GM19467 (cell line): Measurements from ENCODE around the gene DNAH7.

Source experiments
- ATAC-seq: cut with Tn5 transposase; IDR thresholded peaks from one replicate; pipeline ENCODE4 v1.9.1; 2021; ENCODE audit warnings: mild to moderate bottlenecking, moderate library complexity; ENCODE audit not compliant: unreplicated experiment

The DNAH7 gene

DNA sequence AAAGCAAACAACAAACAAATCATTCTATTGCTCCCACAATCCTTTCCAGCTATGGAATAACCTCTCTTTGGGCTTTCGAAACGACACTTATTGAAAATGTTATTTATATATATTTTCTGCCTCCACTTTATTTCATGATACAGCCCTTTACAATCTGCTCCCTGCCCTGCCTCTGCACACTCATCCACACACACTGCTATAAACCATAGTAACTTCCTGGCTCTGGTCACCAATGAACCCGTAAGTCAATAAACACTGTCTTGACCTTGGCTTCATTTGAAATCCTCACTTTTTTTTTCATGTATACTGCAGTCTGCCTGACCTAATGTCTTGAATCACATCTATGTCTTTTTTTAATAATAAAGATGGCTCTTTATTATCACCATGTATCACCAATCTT, 250.1 kb downstream of the DNAH7 start:
- ATAC-seq: no peak

DNA sequence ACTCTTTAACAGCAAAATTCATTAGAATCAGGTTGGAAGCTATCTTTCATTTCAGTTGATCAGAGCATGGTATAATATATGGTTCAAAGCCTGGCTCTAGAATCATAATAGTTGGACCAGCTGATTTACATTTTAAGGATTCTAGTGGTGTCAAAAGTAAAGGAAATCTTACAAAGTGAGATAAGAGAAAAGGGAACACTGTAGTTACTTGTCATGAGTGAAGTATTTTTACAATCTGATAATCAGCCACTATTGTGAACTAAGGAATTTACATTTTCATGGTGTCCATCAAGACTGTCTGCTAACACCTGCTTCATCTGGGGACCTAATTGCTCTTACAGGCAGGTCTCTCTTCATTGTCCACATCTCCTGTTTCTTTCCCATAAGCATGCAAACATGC, 250.5 kb downstream of the DNAH7 start:
- no peak for ATAC-seq

DNA sequence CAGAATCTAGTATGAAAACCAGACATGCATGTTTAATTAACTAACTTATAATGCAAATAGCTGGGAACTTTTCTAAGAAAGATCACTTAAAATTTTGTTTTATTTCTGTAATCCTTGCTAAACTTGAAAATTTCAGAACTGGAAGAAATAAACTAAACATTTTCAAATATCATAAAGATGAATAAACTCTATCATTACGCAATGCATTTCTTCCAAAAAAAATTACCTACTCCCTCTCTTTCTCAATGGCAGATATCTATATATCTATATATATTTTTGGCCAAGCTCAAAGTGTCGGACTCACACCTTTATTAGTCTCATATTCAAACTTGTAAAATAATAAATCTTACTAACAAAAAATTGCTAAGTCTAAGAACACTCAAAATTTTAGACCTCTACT, 253.6 kb downstream of the DNAH7 start:
- ATAC-seq: no peak

DNA sequence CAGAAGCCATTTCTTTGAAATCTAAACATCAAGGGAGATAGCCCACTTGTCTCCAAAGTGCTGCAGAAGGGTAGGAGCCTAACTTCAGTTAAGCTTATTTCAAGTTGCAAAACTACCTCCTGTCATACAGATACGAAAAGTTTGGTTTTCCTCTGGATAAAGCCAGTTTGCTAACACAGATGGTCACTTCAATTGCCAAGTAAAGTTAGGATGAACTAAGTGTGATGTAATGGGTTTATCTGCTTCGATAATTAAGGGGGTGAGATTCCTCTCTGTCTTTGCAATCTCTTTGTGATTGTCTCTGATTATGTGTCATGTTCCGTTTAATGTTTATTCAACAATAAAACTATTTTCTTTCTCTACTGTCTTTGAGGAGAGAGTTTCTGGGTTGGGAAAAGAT, 255.2 kb downstream of the DNAH7 start:
- ATAC-seq: no peak

DNA sequence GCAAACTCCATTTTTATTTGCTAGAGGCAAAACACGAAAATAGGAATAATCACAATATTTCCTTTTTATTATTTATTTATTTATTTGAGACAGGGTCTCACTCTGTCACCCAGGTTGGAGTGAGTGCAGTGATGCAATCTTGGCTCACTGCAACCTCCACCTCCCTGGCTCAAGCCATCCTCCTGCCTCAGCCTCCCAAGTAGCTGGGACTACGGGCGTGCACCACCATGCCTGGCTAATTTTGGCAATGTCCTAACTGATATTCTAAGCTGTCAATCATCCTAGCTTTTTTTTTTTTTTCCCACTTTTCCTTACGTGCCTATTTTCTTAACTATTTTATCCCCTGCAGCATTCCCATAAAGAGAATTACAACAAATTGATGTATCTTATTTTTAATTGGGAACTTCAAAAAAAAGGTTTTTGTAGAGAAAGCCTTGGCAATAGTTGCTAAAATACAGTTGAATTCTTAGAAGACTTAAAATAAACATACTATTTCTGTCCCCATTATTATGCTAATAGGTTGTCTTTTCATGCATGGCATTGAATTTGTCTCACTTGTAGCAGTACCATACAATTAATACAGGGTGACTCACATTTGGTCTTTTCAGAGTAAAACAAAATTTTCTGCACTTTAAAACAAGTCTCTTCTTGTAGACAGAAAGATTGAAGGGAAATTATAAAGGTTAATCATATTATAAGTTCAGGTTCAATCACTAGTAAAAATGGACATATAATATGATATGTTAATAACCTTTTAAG, 258.1 kb downstream of the DNAH7 start:
- ATAC-seq: no peak

DNA sequence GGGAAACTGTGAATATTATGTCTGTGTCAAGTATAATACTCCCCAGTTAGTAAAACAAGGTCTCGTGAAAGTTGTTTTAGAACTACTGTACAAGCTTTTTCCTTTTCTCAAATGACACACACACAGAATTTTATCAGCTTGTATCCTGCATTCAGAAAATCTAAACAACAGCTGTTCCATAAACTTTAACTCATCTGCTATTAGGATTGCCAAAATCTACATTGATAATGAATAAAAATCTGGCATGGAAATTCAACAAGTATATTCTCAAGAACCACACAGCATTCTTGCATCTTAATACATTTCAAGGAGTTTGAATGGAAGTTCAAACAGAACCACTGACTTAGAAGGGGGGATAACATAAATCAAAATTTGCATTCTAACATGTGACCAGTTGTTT, 260.4 kb downstream of the DNAH7 start:
- ATAC-seq: no peak

DNA sequence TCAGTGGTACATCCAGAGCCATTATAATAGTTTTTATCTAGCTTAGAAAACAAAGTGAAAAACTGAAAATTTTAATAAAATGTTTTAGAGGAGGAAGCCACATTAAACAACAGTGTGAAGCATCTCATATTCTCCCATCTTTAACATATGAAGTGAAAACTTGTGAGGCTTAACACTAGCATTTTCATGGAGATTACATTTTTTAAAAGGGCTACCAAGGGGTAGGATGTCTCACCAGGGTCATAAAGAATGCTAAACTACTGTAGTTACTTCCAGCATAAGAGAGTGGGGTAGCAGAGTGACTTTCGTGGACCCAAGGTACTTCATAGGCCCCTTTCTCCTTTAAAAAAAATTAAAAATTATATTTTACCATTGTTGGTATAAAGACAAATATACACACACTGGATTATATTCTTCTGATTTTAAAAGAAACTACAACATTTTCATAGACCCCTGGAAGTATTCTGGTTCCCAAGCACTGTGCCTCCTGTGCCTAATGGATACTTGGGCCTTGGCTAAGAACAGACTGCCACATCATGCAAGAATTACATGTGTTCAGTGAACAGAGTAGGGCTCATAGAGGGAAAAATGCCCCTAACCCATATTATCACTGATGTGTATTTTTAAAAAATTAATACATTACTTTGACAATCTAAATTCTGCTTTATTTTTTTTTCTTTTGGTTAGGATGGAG, 263.2 kb downstream of the DNAH7 start:
- no peak for ATAC-seq

DNA sequence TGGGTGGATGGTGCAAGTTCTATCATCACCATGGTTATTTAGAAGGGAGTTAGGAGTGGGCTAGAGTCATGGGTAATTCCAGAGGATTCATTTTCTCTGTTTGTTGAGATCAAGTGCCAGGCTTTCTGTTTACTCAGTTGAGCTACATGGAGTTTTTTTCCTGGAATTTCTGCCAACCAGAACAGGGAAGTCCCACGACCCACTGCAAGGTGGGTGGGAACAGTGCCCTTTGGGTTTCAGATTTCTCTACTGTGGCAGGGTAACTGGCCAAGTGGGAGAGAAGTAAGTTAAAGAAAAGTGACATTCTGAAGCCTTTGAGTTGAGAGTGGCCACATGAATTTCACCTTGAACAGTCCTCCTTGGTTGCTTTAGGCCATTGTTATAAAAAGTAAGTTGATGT, 272.8 kb downstream of the DNAH7 start:
- no peak for ATAC-seq

DNA sequence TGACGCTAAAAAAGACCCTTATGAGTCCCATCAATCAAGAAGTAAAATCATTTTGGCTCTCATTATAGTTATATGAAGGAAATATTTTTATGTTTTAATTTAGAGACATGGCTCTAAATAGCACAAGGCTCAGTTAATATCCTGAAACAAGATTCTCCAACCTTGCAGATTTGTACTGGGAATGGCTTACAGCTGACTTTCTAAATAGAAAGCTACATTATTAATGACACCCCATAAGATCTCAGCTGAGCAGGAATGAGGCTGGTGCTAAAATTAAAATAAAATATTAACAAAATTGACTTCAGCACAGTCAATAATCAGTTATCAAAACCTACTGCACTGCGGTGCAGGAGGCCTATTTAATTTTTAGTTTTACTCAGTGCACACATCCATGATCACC, 274.8 kb downstream of the DNAH7 start:
- ATAC-seq: no peak

DNA sequence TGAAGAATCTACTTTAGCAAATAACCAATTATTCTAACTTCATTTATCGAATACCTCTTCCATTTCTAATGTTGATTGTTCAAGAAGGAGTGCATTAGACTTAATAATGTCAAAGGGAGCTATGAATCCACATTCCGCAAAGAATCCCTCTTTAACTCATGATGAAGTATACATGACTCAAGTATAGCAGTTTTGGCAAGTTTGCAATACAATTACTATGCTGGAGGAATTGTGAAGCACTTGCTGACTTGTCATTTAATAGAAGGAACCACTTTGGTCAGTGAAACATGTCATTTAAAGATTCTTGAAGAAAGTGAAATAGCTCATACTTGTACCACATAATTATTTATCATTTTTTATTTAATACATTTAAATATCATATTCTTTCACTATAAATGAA, 286.5 kb downstream of the DNAH7 start:
- ATAC-seq: no peak

DNA sequence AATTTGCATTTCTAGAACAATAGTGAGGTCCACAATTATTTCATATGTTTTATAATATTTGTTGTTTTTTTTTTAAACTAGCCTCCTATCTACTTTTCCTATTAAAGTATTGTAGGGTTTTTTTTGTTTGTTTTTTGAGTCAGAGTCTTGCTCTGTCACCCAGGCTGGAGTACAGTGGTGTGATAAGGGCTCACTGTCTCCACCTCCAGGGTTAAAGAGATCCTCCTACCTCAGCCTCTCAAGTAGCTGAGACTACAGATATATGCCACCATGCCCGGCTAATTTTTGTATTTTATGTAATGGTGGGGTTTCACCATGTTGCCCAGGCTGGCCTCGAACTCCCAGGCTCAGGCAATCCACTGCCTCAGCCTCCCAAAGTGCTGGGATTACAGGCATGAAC, 289.1 kb downstream of the DNAH7 start:
- no peak for ATAC-seq

DNA sequence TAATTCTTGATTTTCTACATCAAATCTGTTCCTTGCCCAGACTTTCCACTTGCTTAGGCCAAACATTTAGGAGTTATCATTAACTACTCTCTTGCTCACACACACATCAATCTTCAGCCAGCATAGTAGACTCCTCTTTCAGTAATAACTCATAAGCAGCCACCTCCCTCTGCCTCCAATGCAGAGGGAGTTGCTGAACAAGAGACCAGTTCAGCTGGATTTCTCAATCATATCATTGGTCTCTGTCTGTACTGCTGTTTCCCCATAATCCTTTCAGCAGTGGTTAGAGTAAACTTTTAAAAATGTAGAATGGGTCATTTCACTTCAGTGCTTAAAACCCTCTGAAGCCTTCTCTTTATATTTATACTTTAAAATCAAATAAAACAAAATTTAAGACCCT, 298.7 kb downstream of the DNAH7 start:
- no peak for ATAC-seq

DNA sequence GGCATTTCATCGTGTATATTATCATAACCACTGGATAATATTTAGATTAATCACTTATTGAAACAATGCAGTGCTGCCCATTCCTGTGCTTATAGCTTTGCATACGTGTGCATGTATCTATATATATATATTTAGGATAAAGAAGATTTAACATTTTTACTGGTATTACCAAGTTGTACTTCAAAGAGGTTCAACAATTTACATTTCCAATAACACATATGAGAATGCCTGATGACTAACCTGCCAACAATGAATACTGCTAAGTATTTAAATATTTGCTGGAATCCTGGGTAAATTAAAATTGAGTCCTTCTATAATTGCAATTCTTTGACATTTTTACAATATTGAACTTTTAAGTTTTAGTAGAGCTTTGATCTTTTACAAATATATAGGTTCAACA, 300.2 kb downstream of the DNAH7 start:
- ATAC-seq: no peak

DNA sequence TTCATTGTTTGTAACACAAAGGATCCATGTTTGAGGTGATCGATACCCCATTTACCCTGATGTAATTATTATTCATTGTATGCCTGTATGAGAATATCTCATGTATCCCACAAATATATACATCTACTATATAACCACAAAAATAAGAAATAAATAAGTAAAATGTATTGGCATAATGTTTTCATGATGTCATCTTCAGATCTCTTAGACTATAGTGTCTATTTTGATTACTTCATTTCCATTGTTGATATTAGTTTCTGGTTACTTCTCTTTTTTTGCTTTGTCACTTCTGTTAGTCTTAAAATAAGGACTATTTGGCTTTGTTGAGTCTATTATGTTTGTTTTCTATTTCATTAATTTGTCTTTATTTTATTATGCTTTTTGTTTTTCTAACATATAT, 301.9 kb downstream of the DNAH7 start:
- no peak for ATAC-seq

DNA sequence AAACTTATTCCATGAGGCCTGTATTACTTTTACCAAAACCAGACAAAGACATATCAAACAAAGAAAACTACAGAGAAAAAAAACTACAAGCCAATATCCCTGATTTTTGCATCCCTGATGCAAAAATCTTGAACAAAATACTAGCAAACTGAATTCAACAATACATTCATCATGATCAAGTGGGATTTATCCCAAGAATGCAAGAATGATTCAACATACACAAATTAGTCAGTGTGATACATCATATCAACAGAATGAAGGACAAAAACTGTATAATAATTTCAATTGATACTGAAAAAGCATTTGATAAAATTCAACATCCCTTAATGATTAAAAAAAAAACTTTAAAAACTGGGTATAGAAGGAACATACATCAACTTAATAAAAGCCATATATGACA, 304.8 kb downstream of the DNAH7 start:
- no peak for ATAC-seq

DNA sequence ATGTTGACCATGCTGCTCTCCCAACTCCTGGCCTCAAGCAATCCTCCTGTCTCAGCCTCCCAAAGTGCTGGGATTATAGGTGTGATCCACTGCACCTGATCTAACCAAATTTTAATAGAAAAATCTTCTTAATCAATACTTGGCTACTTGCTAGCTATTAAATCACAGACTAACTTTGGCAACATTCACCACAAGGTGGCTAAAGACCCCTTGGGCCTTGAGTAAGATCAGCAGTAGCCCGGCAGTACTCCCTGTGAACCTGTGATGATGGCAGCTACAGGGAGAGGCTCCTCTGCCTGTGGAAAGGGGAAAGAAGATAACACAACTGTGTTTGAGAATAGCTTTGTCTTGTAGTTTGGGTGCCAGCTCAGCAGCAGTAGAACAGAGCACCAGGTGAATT, 308.8 kb downstream of the DNAH7 start:
- ATAC-seq: no peak

DNA sequence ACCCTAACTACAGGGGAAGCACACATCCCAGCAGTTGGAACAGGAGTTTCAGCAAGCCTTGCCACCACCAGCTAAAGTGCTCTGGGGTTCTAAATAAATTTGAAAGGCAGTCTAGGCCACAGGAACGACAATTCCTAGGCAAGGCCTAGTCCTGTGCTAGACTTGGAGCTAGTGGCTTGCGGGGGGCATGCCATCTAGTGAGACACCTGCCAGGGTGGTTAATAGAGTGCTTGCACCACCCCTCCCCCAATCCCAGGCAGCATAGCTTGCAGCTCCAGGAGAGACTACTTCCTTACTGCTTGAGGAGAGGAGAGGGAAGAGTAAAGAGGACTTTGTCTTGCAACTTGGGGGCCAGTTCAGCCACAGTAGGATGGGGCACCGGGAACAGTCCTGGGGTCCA, 309.8 kb downstream of the DNAH7 start:
- no peak for ATAC-seq

DNA sequence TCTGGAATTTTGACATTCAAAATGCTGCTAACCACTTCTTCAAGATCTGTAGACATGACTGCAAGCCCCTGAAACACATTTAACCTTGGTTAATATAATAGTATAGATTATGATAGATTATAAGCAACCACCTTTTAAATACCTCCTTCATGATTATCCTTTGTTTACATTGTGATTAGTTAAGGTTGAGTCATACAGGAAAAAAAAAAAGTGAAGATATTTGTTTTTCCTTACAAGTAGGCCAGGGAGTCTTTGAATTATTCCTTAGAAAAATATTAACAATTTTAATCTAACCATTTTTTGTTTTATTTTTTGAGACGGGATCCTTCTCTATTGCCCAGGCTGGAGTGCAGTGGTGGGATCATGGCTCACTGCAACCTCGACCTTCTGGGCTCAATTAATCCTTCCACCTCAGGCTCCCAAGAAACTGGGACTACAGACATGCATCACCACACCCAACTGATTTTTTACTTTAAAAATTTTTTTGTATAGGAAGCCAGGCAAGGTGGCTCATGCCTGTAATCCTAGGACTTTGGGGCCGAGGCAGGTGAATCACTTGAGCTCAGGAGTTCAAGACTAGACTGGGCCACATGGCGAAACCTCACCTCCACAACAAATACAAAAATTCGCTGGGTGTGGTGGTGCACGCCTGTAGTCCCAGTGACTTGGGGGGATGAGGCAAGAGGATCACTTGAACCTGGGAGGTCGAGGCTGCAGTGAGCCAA, 312.3 kb downstream of the DNAH7 start:
- no peak for ATAC-seq

DNA sequence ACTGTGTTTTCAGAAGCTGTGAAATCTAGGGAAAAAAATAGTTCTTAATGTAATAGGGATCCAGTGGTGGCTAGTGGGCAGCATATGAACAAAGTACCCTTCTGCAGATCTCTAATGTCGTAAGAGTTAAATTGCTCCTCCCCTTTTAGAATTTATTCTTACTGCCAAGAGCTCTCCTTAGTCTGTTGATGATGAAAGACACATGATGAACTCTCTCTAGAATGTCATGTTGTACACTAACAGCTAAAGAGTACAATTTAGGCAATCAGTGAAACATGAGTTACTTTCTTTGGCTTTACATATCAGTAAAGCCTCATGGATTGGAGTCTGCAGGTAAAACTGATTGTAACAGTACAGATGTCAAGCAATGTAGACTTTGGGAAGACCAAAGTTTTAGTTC, 327.4 kb downstream of the DNAH7 start:
- no peak for ATAC-seq

DNA sequence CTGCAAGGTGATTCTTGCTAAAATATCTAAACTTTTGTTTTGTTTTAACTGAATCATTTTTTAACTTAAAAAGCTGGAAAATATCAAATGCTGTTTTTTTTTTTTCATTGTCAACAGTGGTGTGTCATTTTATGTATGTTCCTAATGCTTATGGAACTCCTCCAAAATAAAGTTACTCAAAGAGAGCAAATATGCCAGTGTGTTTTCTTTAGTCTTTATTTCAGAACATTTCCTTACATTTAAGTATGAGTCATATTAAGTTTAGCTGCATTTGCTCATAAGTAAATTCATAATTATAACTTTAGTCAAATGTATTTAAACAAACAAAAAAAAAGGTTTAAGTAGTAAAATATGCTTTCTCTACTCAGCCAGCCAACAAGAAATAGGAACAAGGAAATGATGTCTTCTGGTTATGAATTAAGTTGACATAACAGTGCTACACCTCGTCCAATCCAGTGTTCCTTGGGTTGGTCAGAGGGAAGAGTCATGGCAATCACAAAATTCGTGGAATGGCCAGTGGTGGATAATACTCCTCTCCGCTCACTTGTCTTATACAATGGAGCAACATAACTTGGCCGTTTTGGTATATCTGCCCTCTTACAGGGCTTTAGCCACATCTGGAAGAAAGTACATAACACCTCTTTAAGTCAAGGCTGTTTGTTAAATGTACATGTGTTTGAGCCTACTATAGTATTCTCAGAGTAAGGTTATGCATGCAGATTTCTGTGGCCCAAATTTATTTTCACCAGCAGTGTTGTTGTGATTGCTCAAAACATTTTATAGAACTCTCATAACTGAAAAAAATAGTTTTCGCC, 330.9 kb downstream of the DNAH7 start:
- no peak for ATAC-seq

DNA sequence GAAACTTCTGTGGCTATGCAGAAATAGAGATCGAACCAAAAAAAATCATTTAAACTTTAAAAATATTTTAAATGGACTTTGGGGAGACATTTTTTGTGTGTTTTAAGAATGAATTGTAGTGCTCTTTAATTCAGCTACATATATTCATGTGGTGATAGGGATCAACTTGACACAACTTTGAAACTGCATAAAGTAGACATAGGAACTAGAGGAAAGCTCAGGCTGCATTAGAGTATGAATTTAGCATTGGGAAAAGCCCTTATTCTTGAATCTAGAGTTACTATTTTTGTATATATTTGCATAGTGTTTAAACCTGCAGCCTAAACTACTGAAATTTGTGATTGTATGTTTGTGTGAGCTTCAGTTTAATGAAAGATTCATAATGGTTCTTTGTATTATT, 333.3 kb downstream of the DNAH7 start:
- no peak for ATAC-seq
